Mononuclear cell (primary cell): ENCODE measurements around the gene GMFB. TPM values are rescaled to one million over a fixed set of nuclear protein-coding genes. Genes with fewer than 3 reads are reported as not detected.

ENCODE experiments used
- H3K27me3 ChIP-seq: 2 replicates; pipeline ENCODE4 v1.6.0; 2011; ENCODE audit warnings: low read length, control low read depth; ENCODE audit not compliant: insufficient read depth
- H3K4me1 ChIP-seq: 2 replicates; pipeline ENCODE4 v1.5.1; 2011; ENCODE audit warnings: mild to moderate bottlenecking, low read length, control low read depth; ENCODE audit not compliant: insufficient read depth
- H3K4me3 ChIP-seq: 2 replicates; pipeline ENCODE4 v1.5.1; 2011; ENCODE audit warnings: mild to moderate bottlenecking, low read length, moderate library complexity
- H3K9me3 ChIP-seq: 2 replicates; pipeline ENCODE4 v1.5.1; 2011; ENCODE audit warnings: low read depth, mild to moderate bottlenecking, control low read depth, low read length
- total RNA-seq: library from RNA; depleted of rRNA; stranded (reverse); fragments of >200 nt; gene quantifications from one replicate; pipeline ENCODE4 v1.2.3, GENCODE V29; 2012

GMFB gene
- total RNA-seq: 68.3 TPM

GRCh38 chr14:54488646-54489317 lies at the start of gene GMFB:
Gene GMFB, minus strand, starts transcription at chr14:54488980. Its CDS starts 53 bp downstream, at chr14:54488927.
- Histone ChIP-seq H3K27me3 (no peaks in the 10 kb centered on the region), H3K4me1 (peaks cover 54% of the 10 kb centered on the region), H3K9me3 (no peaks in the 10 kb centered on the region), H3K4me3 (peak within 1 kb of the TSS; percentile 97)

GRCh38 chr14:54538055-54538454 lies 49.3 kb upstream of the GMFB start:
- Histone ChIP-seq H3K4me3 (no peak overlapping the region), H3K27me3 (no peaks in the 10 kb centered on the region), H3K4me1 (no peaks in the 10 kb centered on the region), H3K9me3 (no peaks in the 10 kb centered on the region)

- no peak overlapping the region for H3K4me3 ChIP-seq
- H3K4me1 ChIP-seq: peaks cover 2% of the 10 kb centered on the region
- H3K27me3 ChIP-seq: no peaks in the 10 kb centered on the region
- no peaks in the 10 kb centered on the region for H3K9me3 ChIP-seq
Measured at GRCh38 chr14:54537651-54538050, 48.9 kb upstream of the GMFB start.

- Histone ChIP-seq H3K4me3 (no peak overlapping the region), H3K4me1 (peaks cover 3% of the 10 kb centered on the region), H3K9me3 (no peaks in the 10 kb centered on the region), H3K27me3 (no peaks in the 10 kb centered on the region)
Measured at GRCh38 chr14:54535646-54536045, 46.9 kb upstream of the GMFB start.

GRCh38 chr14:54535126-54535525 lies 46.3 kb upstream of the GMFB start:
- no peaks in the 10 kb centered on the region for H3K9me3 ChIP-seq
- H3K27me3 ChIP-seq: no peaks in the 10 kb centered on the region
- H3K4me1 ChIP-seq: peaks cover 3% of the 10 kb centered on the region
- no peak overlapping the region for H3K4me3 ChIP-seq

- Histone ChIP-seq H3K4me3 (no peak overlapping the region), H3K9me3 (no peaks in the 10 kb centered on the region), H3K4me1 (peaks cover 3% of the 10 kb centered on the region), H3K27me3 (no peaks in the 10 kb centered on the region)
Measured at GRCh38 chr14:54533100-54533499, 44.3 kb upstream of the GMFB start.

GRCh38 chr14:54532111-54533012 lies 43.6 kb upstream of the GMFB start:
- H3K27me3 ChIP-seq: no peaks in the 10 kb centered on the region
- no peaks in the 10 kb centered on the region for H3K9me3 ChIP-seq
- peaks cover 3% of the 10 kb centered on the region for H3K4me1 ChIP-seq
- no peak overlapping the region for H3K4me3 ChIP-seq

- Histone ChIP-seq H3K27me3 (no peaks in the 10 kb centered on the region), H3K4me3 (no peak overlapping the region), H3K4me1 (peaks cover 3% of the 10 kb centered on the region), H3K9me3 (no peaks in the 10 kb centered on the region)
Measured at GRCh38 chr14:54529811-54530210, 41.0 kb upstream of the GMFB start.

GRCh38 chr14:54528973-54529372 lies 40.2 kb upstream of the GMFB start:
- Histone ChIP-seq H3K4me3 (no peak overlapping the region), H3K9me3 (no peaks in the 10 kb centered on the region), H3K4me1 (peaks cover 3% of the 10 kb centered on the region), H3K27me3 (no peaks in the 10 kb centered on the region)

GRCh38 chr14:54524410-54524809 lies 35.6 kb upstream of the GMFB start:
- H3K4me1 ChIP-seq: no peaks in the 10 kb centered on the region
- H3K9me3 ChIP-seq: no peaks in the 10 kb centered on the region
- no peaks in the 10 kb centered on the region for H3K27me3 ChIP-seq
- no peak overlapping the region for H3K4me3 ChIP-seq

- H3K9me3 ChIP-seq: peaks cover 13% of the 10 kb centered on the region
- no peaks in the 10 kb centered on the region for H3K27me3 ChIP-seq
- peaks cover 7% of the 10 kb centered on the region for H3K4me1 ChIP-seq
- H3K4me3 ChIP-seq: no peak overlapping the region
Measured at GRCh38 chr14:54516709-54517108, 27.9 kb upstream of the GMFB start.

- H3K27me3 ChIP-seq: no peaks in the 10 kb centered on the region
- no peak overlapping the region for H3K4me3 ChIP-seq
- H3K9me3 ChIP-seq: peaks cover 13% of the 10 kb centered on the region
- peaks cover 13% of the 10 kb centered on the region for H3K4me1 ChIP-seq
Measured at GRCh38 chr14:54515670-54516069, 26.9 kb upstream of the GMFB start.

GRCh38 chr14:54512393-54512792 lies 23.6 kb upstream of the GMFB start:
- Histone ChIP-seq H3K9me3 (peaks cover 13% of the 10 kb centered on the region), H3K4me1 (peaks cover 24% of the 10 kb centered on the region), H3K27me3 (no peaks in the 10 kb centered on the region), H3K4me3 (no peak overlapping the region)

- Histone ChIP-seq H3K4me1 (peaks cover 24% of the 10 kb centered on the region), H3K27me3 (no peaks in the 10 kb centered on the region), H3K9me3 (no peaks in the 10 kb centered on the region), H3K4me3 (peak within 1 kb of the TSS; percentile 79)
Measured at GRCh38 chr14:54509546-54510501, 21.0 kb upstream of the GMFB start, which contains the start of gene CGRRF1. Gene CGRRF1, plus strand, starts transcription at chr14:54509906. Its CDS starts 54 bp downstream, at chr14:54509960.
